Activated CD8-positive, alpha-beta memory T cell treated with anti-CD3 and anti-CD28 coated beads, Interleukin-2, amount 50 U/mL, for 24 hours (primary cell): ENCODE measurements around the gene TSPYL1.
"Not testable (repeated sequence)": the region's sequence is repeated elsewhere in the genome, so short reads cannot be mapped to it uniquely, and the experiment has no call there.

ENCODE experiments used
- DNase-seq: peaks from one replicate; pipeline ENCODE4 v3.0.0-alpha.2; 2020; ENCODE audit errors: extremely low read depth

TSPYL1 gene

DNA sequence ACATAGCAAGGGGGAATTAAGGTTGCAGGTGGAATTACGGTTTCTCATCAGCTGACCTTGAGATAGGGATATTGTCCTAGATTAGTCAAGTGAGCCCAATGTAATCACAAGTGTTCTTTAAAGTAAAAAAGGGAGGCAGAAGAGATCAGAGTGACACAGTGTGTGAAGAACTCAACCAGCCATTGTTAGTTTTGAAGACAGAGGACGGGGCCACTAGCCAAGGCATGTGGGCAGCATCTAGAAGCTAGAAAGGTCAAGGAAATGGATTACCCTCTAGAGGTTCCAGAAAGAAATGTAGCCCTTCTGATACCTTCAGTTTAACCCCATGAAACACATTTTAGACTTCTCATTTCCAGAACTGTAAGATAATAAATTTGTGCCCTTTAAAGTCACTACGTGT is 18.5 kb upstream of the TSPYL1 start:
- no peak for DNase-seq

DNA sequence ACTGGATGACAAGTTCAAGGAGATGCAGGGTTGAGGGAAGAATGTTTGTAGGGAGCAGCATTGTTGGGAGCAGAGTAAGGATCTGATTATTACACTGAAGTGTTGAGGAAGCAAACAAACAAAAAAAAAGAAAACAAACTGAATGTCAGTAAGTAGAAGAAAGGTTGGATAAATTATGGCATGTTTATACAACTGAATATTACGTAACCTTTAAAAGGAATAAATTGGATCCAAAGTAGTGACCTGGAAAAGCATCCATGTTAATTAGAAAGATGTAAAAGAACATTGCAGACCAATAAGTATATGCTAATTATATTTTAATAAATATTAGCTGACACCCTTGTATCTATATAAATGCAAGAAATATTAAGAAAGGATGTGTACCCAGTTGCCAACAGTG is 12.8 kb upstream of the TSPYL1 start:
- DNase-seq: no peak

DNA sequence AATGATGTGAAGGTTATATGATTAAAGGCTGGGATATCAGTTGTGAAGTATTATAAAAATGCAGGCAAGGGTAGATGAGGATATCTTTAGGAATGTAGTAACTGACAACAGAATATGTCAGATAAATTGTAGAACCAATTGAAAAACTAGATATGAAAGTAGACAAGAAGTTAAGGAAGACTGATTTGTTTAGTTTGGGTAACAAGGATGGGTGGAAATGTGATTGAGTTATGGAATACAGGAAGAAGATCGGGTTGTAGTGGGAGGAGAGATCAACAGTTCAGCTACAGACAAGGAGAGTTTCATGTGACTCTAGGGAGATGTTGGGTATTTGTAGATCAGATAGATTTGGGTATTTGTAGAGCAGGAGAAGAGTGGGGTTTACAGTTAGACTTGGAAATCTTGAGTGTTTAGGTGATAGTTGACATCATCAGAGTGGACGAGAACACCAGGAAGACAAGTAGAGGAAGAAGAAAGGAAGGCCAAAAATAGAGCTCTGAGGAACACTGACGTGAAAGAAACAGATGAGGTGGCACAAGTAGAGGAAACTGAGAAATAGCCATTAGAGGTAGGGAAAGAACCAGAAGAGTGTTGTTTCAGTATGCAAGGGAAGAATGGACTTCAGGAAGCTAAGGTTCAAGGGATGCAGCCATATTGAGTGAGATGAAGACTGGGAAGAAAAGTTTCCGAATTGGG is 12.1 kb upstream of the TSPYL1 start:
- no peak for DNase-seq

DNA sequence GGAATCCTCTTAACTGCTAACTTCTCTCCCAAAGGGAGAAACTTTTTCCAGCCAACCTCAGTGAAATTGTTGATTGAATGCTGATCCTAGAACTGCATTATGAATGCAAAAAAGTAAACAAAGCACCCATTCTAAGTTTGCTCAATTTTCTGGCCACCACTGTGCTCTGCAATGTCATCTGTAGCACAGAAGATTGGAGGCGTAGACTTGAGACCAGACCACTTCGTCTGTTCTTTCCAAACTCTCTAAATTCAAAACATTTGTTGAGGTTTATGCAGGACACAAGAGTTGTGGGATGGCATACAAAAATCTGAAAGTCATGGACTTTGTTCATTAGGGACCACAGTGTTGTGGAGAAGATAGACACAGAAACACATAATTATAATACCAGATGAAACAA is 11.1 kb upstream of the TSPYL1 start:
- DNase-seq: no peak

DNA sequence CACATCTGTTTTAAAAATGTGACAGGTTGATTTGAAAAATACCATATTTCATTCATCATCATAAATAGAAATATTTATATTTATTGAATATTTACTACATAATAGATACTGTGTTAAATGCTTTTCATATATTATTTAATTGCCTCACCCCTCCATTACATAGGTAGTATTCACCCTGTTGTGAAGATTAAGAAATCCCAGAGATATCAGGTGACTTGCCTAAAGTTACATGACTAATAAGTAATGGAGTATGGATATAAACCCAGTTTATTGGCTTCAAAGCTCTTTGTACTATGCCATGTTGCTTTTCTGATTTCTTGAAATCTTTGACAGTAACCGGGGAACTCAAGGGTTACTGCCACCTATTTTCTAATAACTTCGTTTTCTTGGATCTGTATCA is 10.1 kb upstream of the TSPYL1 start:
- no peak for DNase-seq

DNA sequence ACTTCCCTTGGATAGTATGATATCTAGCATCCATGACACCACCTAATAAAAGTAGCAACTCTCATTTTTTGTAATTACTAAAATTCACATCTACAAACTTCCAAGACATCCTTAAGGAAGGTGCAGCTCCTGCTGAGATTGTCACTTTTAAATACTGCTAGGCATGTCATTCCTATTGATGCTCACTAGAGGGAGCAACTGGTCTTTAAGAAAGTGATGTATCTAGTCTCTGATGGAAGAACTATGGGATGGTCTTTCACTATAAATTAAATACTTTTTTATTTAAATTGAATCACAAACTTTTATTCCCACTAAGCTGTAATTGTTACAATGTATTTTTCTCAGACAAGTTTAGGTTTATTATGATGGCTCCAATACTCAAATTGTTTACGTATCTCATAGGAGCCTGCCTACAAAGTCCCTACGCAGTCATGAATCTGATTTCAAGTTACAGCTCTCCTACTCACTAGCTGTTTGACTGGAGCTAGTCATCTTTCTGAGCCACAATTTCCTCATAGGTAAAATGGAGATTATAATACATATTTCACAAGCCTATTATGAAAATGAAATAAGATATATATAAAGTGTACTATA is 8.1 kb upstream of the TSPYL1 start:
- DNase-seq: no peak

DNA sequence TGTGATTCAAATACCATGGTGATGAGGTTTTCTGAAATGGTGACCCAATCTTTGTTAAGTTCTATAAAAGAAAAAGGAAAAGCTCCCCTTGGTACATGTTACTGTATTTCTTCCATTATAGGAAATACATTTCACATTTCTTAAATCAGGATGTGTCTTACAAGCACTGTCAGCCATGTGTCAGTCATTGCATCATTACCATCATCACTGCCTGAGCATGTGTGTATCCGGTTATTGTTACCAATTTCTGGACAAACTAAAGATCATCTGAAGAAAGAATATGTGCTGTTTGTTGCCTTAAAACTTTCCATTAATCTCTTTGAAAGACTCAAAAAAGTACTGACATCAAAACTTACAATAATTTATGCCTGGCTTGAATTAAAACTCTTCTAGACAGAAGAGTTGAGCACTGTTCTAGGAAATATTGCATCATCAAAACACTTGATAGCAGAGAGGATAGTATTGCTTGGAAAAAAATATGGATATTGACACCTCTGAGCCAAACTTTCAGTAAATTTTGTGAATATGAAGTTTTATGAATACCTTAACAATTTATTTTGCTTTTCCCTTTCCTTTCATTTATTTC is 7.1 kb upstream of the TSPYL1 start:
- DNase-seq: no peak

DNA sequence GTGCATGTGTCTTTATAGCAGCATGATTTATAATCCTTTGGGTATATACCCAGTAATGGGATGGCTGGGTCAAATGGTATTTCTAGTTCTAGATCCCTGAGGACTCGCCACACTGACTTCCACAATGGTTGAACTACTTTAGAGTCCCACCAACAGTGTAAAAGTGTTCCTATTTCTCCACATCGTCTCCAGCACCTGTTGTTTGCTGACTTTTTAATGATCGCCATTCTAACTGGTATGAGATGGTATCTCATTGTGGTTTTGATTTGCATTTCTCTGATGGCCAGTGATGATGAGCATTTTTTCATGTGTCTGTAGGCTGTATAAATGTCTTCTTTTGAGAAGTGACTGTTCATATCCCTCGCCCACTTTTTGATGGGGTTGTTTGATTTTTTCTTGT is 5.3 kb upstream of the TSPYL1 start:
- not testable (repeated sequence) for DNase-seq

DNA sequence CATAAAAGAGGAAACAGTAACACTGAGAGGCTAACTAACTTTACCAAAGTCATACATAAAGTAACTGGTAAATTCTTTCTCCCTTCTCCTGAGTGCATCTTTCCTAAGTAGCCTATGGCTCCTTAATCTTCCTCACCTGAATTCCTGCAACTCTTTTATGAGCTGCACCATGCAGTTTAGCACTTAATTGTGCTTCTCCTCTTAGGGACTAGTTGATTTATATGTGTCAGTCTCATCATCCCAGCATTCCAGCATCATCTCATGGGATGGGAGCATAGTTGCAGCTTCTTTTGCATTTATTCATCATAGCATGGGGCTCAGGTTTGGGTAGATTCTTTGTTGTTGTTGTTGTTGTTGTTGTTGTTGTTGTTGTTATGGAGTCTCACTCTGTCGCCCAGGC is 3.5 kb upstream of the TSPYL1 start:
- DNase-seq: no peak

DNA sequence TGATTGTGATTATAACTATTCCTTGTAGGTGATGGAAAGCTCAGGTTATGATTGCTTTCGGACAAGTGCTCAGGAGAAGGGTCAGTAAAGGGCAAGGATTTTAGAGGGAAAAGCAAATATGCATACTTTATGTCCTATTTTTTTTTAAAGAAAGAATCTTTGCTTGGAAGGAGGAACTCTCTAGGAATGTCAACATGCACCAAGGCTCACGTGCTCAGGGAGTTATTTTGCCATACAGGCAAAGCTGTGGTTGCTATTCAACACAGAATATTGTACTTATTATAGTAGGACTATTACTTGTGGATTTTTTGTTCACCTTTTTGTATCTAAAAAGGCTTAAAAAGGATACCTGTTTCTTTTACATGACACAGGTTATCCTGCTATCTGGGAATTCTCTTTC is 3.0 kb upstream of the TSPYL1 start:
- DNase-seq: no peak

DNA sequence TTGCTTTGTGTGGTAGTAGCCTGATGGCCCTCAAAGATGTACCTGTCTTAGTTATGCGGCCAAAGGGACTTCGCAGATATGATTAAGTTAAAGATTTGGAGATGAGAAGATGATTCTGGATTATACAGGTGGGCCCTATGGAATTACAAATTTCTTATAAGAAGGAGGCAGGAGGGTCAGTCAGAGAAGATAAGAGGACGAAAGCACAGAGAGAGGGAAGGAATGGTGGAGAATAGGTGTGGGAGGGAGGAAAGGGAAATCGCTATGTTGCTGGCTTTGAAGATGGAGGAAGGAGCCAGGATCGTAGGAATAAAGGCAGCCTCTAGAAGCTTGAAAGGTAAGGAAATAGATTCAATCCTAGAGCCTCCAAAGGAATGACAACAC is 1.2 kb upstream of the TSPYL1 start:
- no peak for DNase-seq

DNA sequence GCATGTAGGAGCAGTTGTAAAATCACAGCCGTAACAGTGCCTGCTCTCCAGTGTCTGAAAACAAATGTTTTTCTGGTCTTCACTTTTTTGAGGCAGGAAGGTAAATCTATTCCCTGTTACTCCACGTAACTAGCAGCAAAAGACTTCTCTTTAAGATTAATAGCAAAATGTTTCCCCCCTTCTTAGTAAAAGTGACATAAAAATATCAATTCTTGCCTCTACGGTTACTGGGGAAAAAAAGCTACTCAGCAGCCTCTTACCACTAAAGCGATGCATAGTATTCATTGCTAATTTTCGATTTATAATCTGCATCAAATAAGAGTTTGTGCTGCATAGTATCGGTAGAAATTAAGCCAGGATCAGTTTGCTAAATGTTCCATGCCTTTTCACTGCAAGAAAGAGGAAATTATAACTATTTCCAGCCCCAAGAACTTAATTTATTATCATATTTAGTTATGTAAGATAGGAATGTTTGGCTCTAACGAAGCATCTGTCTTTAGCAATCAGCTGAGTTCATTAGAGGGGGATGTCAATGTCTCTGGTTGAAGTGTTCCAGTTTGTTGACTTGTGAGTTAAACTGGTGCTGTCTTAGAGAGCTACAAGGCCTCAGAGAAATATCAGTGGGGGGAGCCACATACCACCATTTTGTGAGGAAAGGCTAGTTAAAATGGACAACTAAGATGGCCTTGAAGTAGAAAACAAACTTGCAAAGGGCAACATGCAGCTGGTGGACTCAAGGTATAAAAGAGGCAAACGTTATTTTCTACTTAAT is 617 bp upstream of the TSPYL1 start:
- DNase-seq: no peak

DNA sequence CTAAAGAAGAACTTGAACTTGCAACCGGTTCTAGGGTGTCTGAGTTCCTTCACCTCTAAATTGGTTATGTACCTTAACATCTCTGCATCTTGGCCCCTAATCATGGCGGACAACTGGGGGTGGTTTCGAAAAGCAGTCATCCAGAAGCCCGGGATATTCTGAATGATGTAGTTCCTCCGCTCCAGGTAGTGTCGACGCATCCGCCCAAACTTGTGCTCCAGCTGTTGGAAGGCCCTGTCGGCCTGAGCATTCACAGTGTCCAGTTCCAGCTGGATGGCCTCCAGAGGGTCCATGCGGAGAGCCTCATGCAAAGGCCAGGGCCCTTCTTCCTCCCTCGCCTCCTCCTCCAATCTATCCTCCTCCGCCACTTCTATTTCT is 887 bp downstream of the TSPYL1 start:
- no peak for DNase-seq

DNA sequence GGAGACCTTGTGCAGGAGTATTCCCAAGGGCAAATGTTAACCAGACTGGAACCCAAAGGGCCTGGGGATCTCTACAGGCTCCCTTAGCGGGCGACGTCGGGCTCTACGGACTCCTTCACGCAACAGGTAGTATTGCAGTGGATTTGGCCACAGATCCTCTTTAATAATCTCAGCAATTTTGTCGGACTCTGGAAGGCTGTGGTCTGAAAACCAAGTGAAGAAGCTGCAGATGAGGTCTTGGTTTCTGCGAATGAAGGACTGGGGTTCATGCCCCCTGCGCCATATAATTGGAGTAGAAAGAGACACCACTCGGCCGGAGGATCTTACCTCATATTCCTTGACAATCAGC is 1.3 kb downstream of the TSPYL1 start:
- DNase-seq: no peak

DNA sequence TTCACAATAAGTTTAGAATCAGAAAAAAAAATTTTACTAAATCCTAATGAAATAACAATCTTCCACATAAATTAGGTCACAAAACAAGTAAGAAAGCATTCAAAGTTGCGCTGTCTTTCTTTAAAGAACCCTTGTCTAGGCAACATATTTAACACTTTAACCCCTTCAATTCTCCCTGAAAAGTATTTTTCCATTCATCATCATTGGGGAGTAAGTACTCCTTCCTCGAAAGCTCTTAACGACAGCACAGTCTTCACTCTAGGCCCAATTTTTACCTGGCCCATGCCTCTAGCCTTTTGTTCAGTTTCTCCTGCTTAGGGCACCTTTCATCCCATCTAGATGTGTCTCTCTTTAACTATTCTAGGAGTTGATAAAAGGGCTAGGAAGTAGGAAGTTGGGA is 2.6 kb downstream of the TSPYL1 start:
- no peak for DNase-seq

DNA sequence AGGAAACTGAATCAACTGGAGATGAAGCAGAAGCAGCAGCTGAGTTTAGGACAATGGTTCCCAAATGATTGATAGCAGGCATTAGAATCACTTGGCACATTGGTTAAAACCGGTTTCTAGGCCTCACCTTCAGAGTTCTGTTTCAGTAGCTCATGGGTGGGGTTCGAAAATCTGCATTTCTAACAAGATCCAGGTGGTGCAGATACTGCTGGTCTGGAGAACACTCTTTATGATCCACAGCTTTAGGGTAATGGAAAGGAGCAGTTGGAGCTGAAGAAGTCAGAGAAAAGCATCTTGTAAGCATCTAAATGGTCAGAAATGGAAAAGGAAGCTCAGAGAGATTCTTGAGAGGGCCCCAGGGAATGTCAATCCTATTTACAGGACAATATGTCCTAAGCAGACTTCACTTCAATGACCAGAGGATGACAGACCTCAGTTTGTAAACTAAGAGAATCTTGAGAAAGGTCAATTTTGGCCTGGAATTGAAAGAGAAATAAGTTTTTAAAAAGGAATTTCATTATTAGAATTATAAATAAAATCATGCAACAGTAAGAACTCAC is 8.5 kb downstream of the TSPYL1 start:
- DNase-seq: no peak

DNA sequence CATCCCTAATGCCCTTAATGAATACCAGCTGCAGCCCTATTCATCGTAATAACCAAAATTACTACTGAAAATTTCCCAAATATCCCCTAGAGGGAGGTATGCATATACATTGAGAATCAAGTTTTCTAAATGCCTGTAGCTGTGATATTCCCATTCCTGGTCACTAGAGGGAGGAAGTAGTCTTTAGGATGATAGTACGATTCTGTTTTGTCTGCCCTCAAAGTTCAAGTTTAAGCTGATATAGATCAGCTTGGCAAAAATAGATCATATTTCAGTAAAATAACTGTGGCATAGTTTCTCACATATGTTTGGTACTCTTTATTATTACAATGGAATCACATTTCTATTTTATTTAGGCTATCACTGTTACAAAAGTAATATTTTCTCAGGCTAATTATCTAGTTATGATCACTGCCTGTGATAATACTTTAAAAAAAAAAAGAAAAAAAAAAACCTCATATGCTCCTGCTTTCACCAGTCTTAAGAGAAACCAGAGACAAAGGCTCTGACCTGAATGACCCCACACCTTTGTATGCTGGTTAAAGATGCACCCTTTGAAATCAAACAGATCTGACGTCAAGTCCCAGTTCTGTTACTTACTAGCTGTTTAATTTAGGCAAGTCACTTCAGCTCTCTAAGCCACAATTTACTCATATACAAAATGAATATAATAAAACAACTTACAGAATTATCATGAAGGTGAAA is 11.0 kb downstream of the TSPYL1 start:
- no peak for DNase-seq

DNA sequence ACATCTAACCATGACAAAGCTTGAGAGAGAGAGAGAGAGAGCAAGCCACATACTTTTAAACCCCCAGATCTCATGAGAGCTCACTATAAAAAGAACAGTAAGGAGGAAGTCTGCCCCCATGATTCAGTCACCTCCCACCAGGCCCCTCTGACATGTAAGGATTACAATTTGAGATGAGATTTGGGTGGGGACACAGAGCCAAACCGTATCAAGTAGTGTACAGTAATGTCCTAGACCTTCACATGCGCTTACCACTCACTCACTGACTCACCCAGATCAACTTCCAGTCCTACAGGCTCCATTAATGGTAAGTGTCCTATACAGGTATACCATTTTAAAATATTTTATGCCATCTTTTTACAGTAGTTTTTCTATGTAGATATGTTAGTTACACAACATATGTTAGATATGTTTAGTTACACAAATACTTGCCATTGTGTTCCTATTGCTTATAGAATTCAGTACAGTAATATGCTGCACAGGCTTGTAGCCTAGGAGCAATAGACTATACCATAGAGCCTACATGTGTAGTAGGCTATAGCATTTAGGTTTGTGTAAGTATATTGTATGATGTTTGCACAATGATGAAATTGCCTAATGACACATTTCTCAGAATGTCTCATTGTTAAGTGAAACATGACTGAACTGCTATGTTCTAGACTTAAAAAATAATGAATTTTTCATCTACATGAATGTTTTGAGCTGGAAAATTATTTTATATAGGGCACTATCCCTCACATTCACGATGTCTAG is 11.7 kb downstream of the TSPYL1 start:
- no peak for DNase-seq

DNA sequence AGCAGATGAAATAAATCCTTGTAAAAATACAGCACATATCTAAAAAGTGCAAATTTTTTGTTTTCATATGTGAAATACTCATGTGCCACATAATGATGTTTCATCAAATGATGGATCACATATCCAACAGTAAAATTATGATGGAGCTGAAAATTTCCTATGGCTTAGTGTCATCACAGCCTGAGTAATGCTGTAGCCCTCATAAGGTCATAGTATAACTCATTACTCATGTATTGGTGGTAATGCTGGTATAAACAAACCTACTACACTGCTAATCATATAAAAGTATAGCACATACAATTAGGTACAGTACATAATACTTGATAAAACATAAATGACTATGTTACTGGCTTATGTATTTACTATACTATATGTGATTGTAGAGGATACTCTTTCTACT is 12.9 kb downstream of the TSPYL1 start:
- no peak for DNase-seq

DNA sequence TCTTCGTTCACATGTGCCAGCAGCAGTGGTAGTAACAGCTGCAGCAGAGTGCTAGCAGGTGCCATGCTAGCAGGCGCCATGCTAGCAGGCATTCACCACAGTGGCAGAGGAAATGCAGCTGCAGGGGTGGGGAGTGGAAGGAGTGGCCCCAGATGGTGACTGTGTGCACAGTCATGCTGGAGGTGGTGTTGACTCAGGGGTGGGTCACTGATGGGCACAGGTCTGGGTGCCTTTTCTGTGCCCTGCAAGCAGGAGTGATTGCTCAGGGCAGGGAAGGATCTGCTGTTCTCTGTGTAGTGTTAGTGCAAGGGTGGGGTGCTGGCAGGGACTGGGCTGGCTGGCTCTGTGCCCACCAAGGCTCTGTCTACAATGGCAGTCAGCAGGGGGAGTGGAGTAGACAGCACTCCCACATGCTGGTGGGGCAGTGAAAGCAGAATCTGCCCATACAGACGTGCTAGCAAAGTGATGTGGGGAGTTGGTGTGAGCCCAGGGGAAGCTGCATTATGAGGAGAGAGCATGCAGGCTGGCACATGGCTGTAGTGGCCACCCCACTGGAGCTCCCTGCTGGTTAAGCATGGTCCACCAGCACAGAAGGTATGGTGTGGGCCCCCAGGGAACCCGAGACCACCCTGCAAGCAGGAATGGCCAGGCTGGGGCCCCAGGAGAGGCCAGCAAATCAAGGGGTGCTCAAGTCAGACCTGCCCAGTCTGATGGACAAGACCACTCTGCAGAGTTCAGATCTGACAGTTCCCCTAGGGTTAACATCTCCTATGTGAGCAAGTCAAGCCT is 14.5 kb downstream of the TSPYL1 start:
- DNase-seq: no peak

DNA sequence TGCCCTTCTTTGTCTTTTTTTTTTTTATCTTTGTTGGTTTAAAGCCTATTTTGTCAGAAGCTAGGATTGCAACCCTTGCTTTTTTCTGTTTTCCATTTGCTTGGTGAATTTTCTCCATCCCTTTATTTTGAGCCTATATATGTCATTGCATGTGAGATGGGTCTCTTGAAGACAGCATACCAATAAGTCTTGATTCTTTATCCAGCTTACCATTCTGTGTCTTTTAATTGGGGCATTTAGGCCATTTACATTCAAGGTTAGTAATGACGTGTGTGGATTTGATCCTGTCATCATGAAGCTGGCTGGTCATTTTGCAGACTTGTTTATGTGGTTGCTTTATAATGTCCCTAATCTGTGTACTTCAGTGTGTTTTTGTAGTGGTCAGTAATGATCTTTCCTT is 16.4 kb downstream of the TSPYL1 start:
- DNase-seq: no peak
